Esophagus (tissue), 2 donors: Measurements from ENCODE around the gene VPS37B. TPM values are rescaled to one million over a fixed set of nuclear protein-coding genes. Genes with fewer than 3 reads are reported as not detected.

Source experiments
- H3K27ac ChIP-seq, 2 donors: one replicate each; pipeline ENCODE4 v1.5.1; 2013; ENCODE audit warnings: low read depth in 2 of 2, mild to moderate bottlenecking in 2 of 2, inconsistent platforms in 1 of 2, low read length in 1 of 2, moderate library complexity in 1 of 2
- H3K27me3 ChIP-seq, 2 donors: one replicate each; pipeline ENCODE4 v1.6.1; 2013; ENCODE audit warnings: low read length in 2 of 2, control low read depth in 1 of 2, mild to moderate bottlenecking in 1 of 2; ENCODE audit not compliant: insufficient read depth in 2 of 2, control insufficient read depth in 1 of 2
- H3K36me3 ChIP-seq, 2 donors: one replicate each; pipeline ENCODE4 v1.6.1; 2013; ENCODE audit warnings: low read length in 1 of 2; ENCODE audit not compliant: control insufficient read depth in 2 of 2, insufficient read depth in 2 of 2
- H3K4me1 ChIP-seq, 2 donors: one replicate each; pipeline ENCODE4 v1.6.1; 2013; ENCODE audit warnings: low read length in 1 of 2; ENCODE audit not compliant: control insufficient read depth in 2 of 2, insufficient read depth in 2 of 2
- H3K4me3 ChIP-seq, 2 donors: one replicate each; pipeline ENCODE4 v1.5.1; 2013; ENCODE audit warnings: low read length in 2 of 2, mild to moderate bottlenecking in 2 of 2, low read depth in 1 of 2, moderate library complexity in 1 of 2
- H3K9me3 ChIP-seq, 2 donors: one replicate each; pipeline ENCODE4 v1.6.1; 2013; ENCODE audit warnings: mild to moderate bottlenecking in 2 of 2, low read depth in 1 of 2, low read length in 1 of 2, moderate library complexity in 1 of 2; ENCODE audit not compliant: control insufficient read depth in 2 of 2, insufficient read depth in 1 of 2
- WGBS, 2 donors: extraction: QIAGEN DNeasy Blood & Tissue Kit; methylation state at CpG; one replicate each; pipeline ENCODE4 v1.1.7; 2013; 5-methylcytosine and 5-hydroxymethylcytosine counted together
- polyA plus RNA-seq, 2 donors: library from polyadenylated mRNA; stranded (reverse); fragments of 200-250 nt; gene quantifications; one replicate each; pipeline ENCODE4 v1.2.3, GENCODE V29; 2013
- donor health status: healthy with polysubstance abuse.
- donor health status: Bipolar disorder and iron deficiency.

Gene VPS37B
- polyA plus RNA-seq, 2 donors, result 50.2 to 81.4 TPM

GRCh38 chr12:122867691-122868461, 28.0 kb downstream of the VPS37B start:
- Histone ChIP-seq H3K4me1 (peaks cover 6 to 22% of the 10 kb centered on the region in 2 donors), H3K36me3 (peaks cover 15 to 39% of the 10 kb centered on the region in 2 donors), H3K27ac (peak overlapping the region; percentile 39 to 81), H3K4me3 (no peak overlapping the region), H3K9me3 (no peaks in the 10 kb centered on the region), H3K27me3 (no peaks in the 10 kb centered on the region)
- 36 to 48% methylated on average over 33 of the region's 33 CpGs for WGBS, 2 donors

GRCh38 chr12:122866950-122867607, 28.8 kb downstream of the VPS37B start:
- no peaks in the 10 kb centered on the region for H3K27me3 ChIP-seq
- peaks cover 15 to 39% of the 10 kb centered on the region in 2 donors for H3K36me3 ChIP-seq
- H3K4me3 ChIP-seq, result no peak overlapping the region
- H3K4me1 ChIP-seq, result peaks cover 6 to 23% of the 10 kb centered on the region in 2 donors
- peak overlapping the region in 1 of 2 donors; percentile 18 for H3K27ac ChIP-seq
- WGBS, 2 donors, result 84 to 88% methylated on average over 27 to 36 of the region's 36 CpGs
- H3K9me3 ChIP-seq, result no peaks in the 10 kb centered on the region

GRCh38 chr12:122866379-122866778, 29.5 kb downstream of the VPS37B start:
- Histone ChIP-seq H3K4me3 (no peak overlapping the region), H3K4me1 (peaks cover 6 to 23% of the 10 kb centered on the region in 2 donors), H3K27me3 (no peaks in the 10 kb centered on the region), H3K36me3 (peaks cover 15 to 39% of the 10 kb centered on the region in 2 donors), H3K27ac (no peak overlapping the region), H3K9me3 (no peaks in the 10 kb centered on the region)
- 87 to 95% methylated on average over 17 of the region's 17 CpGs for WGBS, 2 donors

- Histone ChIP-seq H3K9me3 (no peaks in the 10 kb centered on the region), H3K27ac (no peak overlapping the region), H3K27me3 (no peaks in the 10 kb centered on the region), H3K4me3 (no peak overlapping the region), H3K4me1 (peaks cover 6 to 23% of the 10 kb centered on the region in 2 donors), H3K36me3 (peaks cover 15 to 39% of the 10 kb centered on the region in 2 donors)
- 75 to 82% methylated on average over 43 of the region's 43 CpGs for WGBS, 2 donors
Observed at GRCh38 chr12:122865268-122866231, 30.4 kb downstream of the VPS37B start.

GRCh38 chr12:122864894-122865253, 31.1 kb downstream of the VPS37B start:
- Histone ChIP-seq H3K4me1 (peaks cover 8 to 25% of the 10 kb centered on the region in 2 donors), H3K27ac (peak overlapping the region in 1 of 2 donors; percentile 6), H3K27me3 (no peaks in the 10 kb centered on the region), H3K9me3 (no peaks in the 10 kb centered on the region), H3K36me3 (peaks cover 15 to 37% of the 10 kb centered on the region in 2 donors), H3K4me3 (no peak overlapping the region)
- WGBS, 2 donors, result 83 to 84% methylated on average over 5 of the region's 5 CpGs

- no peak overlapping the region for H3K4me3 ChIP-seq
- H3K27ac ChIP-seq, result peak overlapping the region; percentile 17 to 59
- H3K4me1 ChIP-seq, result peaks cover 8 to 22% of the 10 kb centered on the region in 2 donors
- H3K9me3 ChIP-seq, result no peaks in the 10 kb centered on the region
- WGBS, 2 donors, result 51 to 52% methylated on average over 11 to 12 of the region's 12 CpGs
- peaks cover 12 to 36% of the 10 kb centered on the region in 2 donors for H3K36me3 ChIP-seq
- no peaks in the 10 kb centered on the region for H3K27me3 ChIP-seq
Observed at GRCh38 chr12:122862872-122863701, 32.8 kb downstream of the VPS37B start.

- H3K4me1 ChIP-seq, result peaks cover 4 to 15% of the 10 kb centered on the region in 2 donors
- H3K9me3 ChIP-seq, result no peaks in the 10 kb centered on the region
- H3K27ac ChIP-seq, result peak overlapping the region; percentile 23 to 58
- no peak overlapping the region for H3K4me3 ChIP-seq
- peaks cover 6 to 32% of the 10 kb centered on the region in 2 donors for H3K36me3 ChIP-seq
- H3K27me3 ChIP-seq, result no peaks in the 10 kb centered on the region
- WGBS, 2 donors, result 61 to 62% methylated on average over 20 of the region's 20 CpGs
Observed at GRCh38 chr12:122862110-122862634, 33.8 kb downstream of the VPS37B start.

GRCh38 chr12:122861587-122861970, 34.3 kb downstream of the VPS37B start:
- no peak overlapping the region for H3K27ac ChIP-seq
- 69 to 71% methylated on average over 5 of the region's 5 CpGs for WGBS, 2 donors
- H3K36me3 ChIP-seq, result peaks cover 0 to 28% of the 10 kb centered on the region in 2 donors
- no peaks in the 10 kb centered on the region for H3K27me3 ChIP-seq
- no peak overlapping the region for H3K4me3 ChIP-seq
- peaks cover 4 to 15% of the 10 kb centered on the region in 2 donors for H3K4me1 ChIP-seq
- no peaks in the 10 kb centered on the region for H3K9me3 ChIP-seq
